ENCODE data around the gene DAZAP1.

Gene DAZAP1

GRCh38 chr19:1366296-1366695 lies 41.1 kb upstream of the DAZAP1 start:
- Histone ChIP-seq H3K9me3 (ENCODE audit: control insufficient read depth, low read length) (no peaks in the 10 kb centered on the region), H3K4me1 (ENCODE audit: control insufficient read depth, insufficient read depth, low read length) (peaks cover 16% of the 10 kb centered on the region), H3K36me3 (ENCODE audit: control insufficient read depth, insufficient read depth, low read length) (peaks cover 50% of the 10 kb centered on the region), H3K27ac (ENCODE audit: insufficient read depth, low read depth, low read length, poor library complexity, severe bottlenecking) (no peak overlapping the region), H3K27me3 (ENCODE audit: control insufficient read depth, insufficient read depth, low read length, poor library complexity, severe bottlenecking) (no peaks in the 10 kb centered on the region), H3K4me3 (ENCODE audit: insufficient read depth, low read depth, low read length) (no peak overlapping the region)
- WGBS, 2 experiments = 93 to 94% methylated on average over 10 of the region's 10 CpGs

GRCh38 chr19:1366899-1367870 lies 40.2 kb upstream of the DAZAP1 start:
- no peaks in the 10 kb centered on the region for H3K27me3 ChIP-seq (ENCODE audit: control insufficient read depth, insufficient read depth, low read length, poor library complexity, severe bottlenecking)
- H3K36me3 ChIP-seq (ENCODE audit: control insufficient read depth, insufficient read depth, low read length) = peaks cover 46% of the 10 kb centered on the region
- no peaks in the 10 kb centered on the region for H3K9me3 ChIP-seq (ENCODE audit: control insufficient read depth, low read length)
- peaks cover 7% of the 10 kb centered on the region for H3K4me1 ChIP-seq (ENCODE audit: control insufficient read depth, insufficient read depth, low read length)
- 95 to 96% methylated on average over 35 of the region's 35 CpGs for WGBS, 2 experiments
- H3K4me3 ChIP-seq (ENCODE audit: insufficient read depth, low read depth, low read length) = no peak overlapping the region
- H3K27ac ChIP-seq (ENCODE audit: insufficient read depth, low read depth, low read length, poor library complexity, severe bottlenecking) = no peak overlapping the region

- Histone ChIP-seq H3K4me3 (ENCODE audit: insufficient read depth, low read depth, low read length) (no peak overlapping the region), H3K4me1 (ENCODE audit: control insufficient read depth, insufficient read depth, low read length) (peaks cover 3% of the 10 kb centered on the region), H3K36me3 (ENCODE audit: control insufficient read depth, insufficient read depth, low read length) (peaks cover 56% of the 10 kb centered on the region), H3K27me3 (ENCODE audit: control insufficient read depth, insufficient read depth, low read length, poor library complexity, severe bottlenecking) (no peaks in the 10 kb centered on the region), H3K27ac (ENCODE audit: insufficient read depth, low read depth, low read length, poor library complexity, severe bottlenecking) (no peak overlapping the region), H3K9me3 (ENCODE audit: control insufficient read depth, low read length) (no peaks in the 10 kb centered on the region)
- WGBS, 2 experiments = 95 to 96% methylated on average over 18 of the region's 18 CpGs
Measured at GRCh38 chr19:1369214-1369805, 38.1 kb upstream of the DAZAP1 start.

GRCh38 chr19:1370579-1371361 lies 36.6 kb upstream of the DAZAP1 start:
- H3K36me3 ChIP-seq (ENCODE audit: control insufficient read depth, insufficient read depth, low read length) = peaks cover 53% of the 10 kb centered on the region
- 96 to 97% methylated on average over 52 of the region's 52 CpGs for WGBS, 2 experiments
- no peaks in the 10 kb centered on the region for H3K9me3 ChIP-seq (ENCODE audit: control insufficient read depth, low read length)
- H3K4me1 ChIP-seq (ENCODE audit: control insufficient read depth, insufficient read depth, low read length) = peaks cover under 1% of the 10 kb centered on the region
- H3K27me3 ChIP-seq (ENCODE audit: control insufficient read depth, insufficient read depth, low read length, poor library complexity, severe bottlenecking) = no peaks in the 10 kb centered on the region
- no peak overlapping the region for H3K4me3 ChIP-seq (ENCODE audit: insufficient read depth, low read depth, low read length)
- no peak overlapping the region for H3K27ac ChIP-seq (ENCODE audit: insufficient read depth, low read depth, low read length, poor library complexity, severe bottlenecking)

- no peak overlapping the region for H3K4me3 ChIP-seq (ENCODE audit: insufficient read depth, low read depth, low read length)
- no peaks in the 10 kb centered on the region for H3K9me3 ChIP-seq (ENCODE audit: control insufficient read depth, low read length)
- H3K36me3 ChIP-seq (ENCODE audit: control insufficient read depth, insufficient read depth, low read length) = peaks cover 60% of the 10 kb centered on the region
- 95 to 96% methylated on average over 20 of the region's 20 CpGs for WGBS, 2 experiments
- H3K27me3 ChIP-seq (ENCODE audit: control insufficient read depth, insufficient read depth, low read length, poor library complexity, severe bottlenecking) = no peaks in the 10 kb centered on the region
- H3K4me1 ChIP-seq (ENCODE audit: control insufficient read depth, insufficient read depth, low read length) = no peaks in the 10 kb centered on the region
- no peak overlapping the region for H3K27ac ChIP-seq (ENCODE audit: insufficient read depth, low read depth, low read length, poor library complexity, severe bottlenecking)
Measured at GRCh38 chr19:1373042-1373533, 34.3 kb upstream of the DAZAP1 start.

- Histone ChIP-seq H3K36me3 (ENCODE audit: control insufficient read depth, insufficient read depth, low read length) (peaks cover 60% of the 10 kb centered on the region), H3K27me3 (ENCODE audit: control insufficient read depth, insufficient read depth, low read length, poor library complexity, severe bottlenecking) (no peaks in the 10 kb centered on the region), H3K27ac (ENCODE audit: insufficient read depth, low read depth, low read length, poor library complexity, severe bottlenecking) (no peak overlapping the region), H3K4me1 (ENCODE audit: control insufficient read depth, insufficient read depth, low read length) (no peaks in the 10 kb centered on the region), H3K4me3 (ENCODE audit: insufficient read depth, low read depth, low read length) (no peak overlapping the region), H3K9me3 (ENCODE audit: control insufficient read depth, low read length) (no peaks in the 10 kb centered on the region)
- 93 to 95% methylated on average over 22 of the region's 22 CpGs for WGBS, 2 experiments
Measured at GRCh38 chr19:1373534-1374249, 33.7 kb upstream of the DAZAP1 start.

- 87% methylated on average over 12 of the region's 12 CpGs for WGBS, 2 experiments
- peaks cover 59% of the 10 kb centered on the region for H3K36me3 ChIP-seq (ENCODE audit: control insufficient read depth, insufficient read depth, low read length)
- no peaks in the 10 kb centered on the region for H3K9me3 ChIP-seq (ENCODE audit: control insufficient read depth, low read length)
- no peaks in the 10 kb centered on the region for H3K27me3 ChIP-seq (ENCODE audit: control insufficient read depth, insufficient read depth, low read length, poor library complexity, severe bottlenecking)
- H3K4me1 ChIP-seq (ENCODE audit: control insufficient read depth, insufficient read depth, low read length) = no peaks in the 10 kb centered on the region
- H3K4me3 ChIP-seq (ENCODE audit: insufficient read depth, low read depth, low read length) = no peak overlapping the region
- H3K27ac ChIP-seq (ENCODE audit: insufficient read depth, low read depth, low read length, poor library complexity, severe bottlenecking) = no peak overlapping the region
Measured at GRCh38 chr19:1374250-1374577, 33.2 kb upstream of the DAZAP1 start.

GRCh38 chr19:1376415-1376805 lies 31.0 kb upstream of the DAZAP1 start:
- H3K4me1 ChIP-seq (ENCODE audit: control insufficient read depth, insufficient read depth, low read length) = peaks cover 9% of the 10 kb centered on the region
- H3K27ac ChIP-seq (ENCODE audit: insufficient read depth, low read depth, low read length, poor library complexity, severe bottlenecking) = no peak overlapping the region
- no peaks in the 10 kb centered on the region for H3K9me3 ChIP-seq (ENCODE audit: control insufficient read depth, low read length)
- H3K4me3 ChIP-seq (ENCODE audit: insufficient read depth, low read depth, low read length) = no peak overlapping the region
- 95 to 97% methylated on average over 17 of the region's 17 CpGs for WGBS, 2 experiments
- H3K27me3 ChIP-seq (ENCODE audit: control insufficient read depth, insufficient read depth, low read length, poor library complexity, severe bottlenecking) = no peaks in the 10 kb centered on the region
- H3K36me3 ChIP-seq (ENCODE audit: control insufficient read depth, insufficient read depth, low read length) = peaks cover 39% of the 10 kb centered on the region

GRCh38 chr19:1377176-1377964 lies 30.0 kb upstream of the DAZAP1 start:
- Histone ChIP-seq H3K9me3 (ENCODE audit: control insufficient read depth, low read length) (no peaks in the 10 kb centered on the region), H3K4me1 (ENCODE audit: control insufficient read depth, insufficient read depth, low read length) (peaks cover 15% of the 10 kb centered on the region), H3K4me3 (ENCODE audit: insufficient read depth, low read depth, low read length) (no peak overlapping the region), H3K27me3 (ENCODE audit: control insufficient read depth, insufficient read depth, low read length, poor library complexity, severe bottlenecking) (no peaks in the 10 kb centered on the region), H3K27ac (ENCODE audit: insufficient read depth, low read depth, low read length, poor library complexity, severe bottlenecking) (no peak overlapping the region), H3K36me3 (ENCODE audit: control insufficient read depth, insufficient read depth, low read length) (peaks cover 37% of the 10 kb centered on the region)
- WGBS, 2 experiments = 97% methylated on average over 43 of the region's 43 CpGs
